ENCODE data around the gene EPB41L3.

EPB41L3 gene

DNA sequence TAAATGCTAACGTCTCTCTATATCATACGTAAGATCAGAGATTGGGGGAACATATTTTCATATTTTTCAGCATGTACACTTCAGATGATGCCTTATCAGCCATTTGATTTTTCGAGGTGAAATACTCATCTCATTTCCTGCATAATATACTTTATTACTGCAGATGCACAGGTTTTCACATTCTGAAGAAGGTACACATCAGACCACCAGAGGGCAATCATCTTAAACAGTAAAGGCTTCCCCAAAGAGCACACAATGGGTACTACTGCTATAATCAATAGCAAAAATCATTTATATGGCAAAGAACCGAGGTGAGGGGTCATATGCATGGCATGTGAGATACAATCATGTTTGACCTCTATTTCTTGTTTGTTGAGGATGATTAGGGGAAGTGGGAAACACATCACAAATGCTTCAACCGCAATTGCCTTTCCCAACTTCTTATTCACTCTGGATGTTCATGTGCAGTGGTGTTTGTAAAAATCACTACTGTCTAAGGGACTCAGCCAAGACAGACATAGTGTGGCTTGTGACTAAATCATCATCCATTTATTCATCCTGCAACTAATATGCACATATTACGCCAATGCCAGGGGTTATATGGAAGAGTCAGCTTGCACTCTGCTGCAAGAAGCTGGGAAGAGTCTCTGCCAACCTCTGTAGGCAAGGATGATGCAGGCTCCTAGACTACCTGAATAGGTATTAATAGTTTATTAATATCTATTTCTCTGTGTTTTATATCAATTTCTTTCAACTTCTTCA is 118.7 kb downstream of the EPB41L3 start:
- no peaks in the 10 kb centered on the region for H3K9me3 ChIP-seq (ENCODE audit: control insufficient read depth in 1 of 2, low read length in 2 of 2)
- H3K4me1 ChIP-seq (ENCODE audit: control insufficient read depth in 1 of 2, insufficient read depth in 2 of 2, low read length in 2 of 2), result no peaks in the 10 kb centered on the region
- H3K36me3 ChIP-seq (ENCODE audit: control insufficient read depth in 1 of 2, insufficient read depth in 2 of 2, low read length in 2 of 2), result peaks cover 3 to 9% of the 10 kb centered on the region in 2 donors
- no peak overlapping the region for H3K4me3 ChIP-seq (ENCODE audit: low read depth in 1 of 2, low read length in 2 of 2)
- no peak overlapping the region for H3K27ac ChIP-seq (ENCODE audit: low read length)
- no peaks in the 10 kb centered on the region for H3K27me3 ChIP-seq (ENCODE audit: low read depth, low read length)

DNA sequence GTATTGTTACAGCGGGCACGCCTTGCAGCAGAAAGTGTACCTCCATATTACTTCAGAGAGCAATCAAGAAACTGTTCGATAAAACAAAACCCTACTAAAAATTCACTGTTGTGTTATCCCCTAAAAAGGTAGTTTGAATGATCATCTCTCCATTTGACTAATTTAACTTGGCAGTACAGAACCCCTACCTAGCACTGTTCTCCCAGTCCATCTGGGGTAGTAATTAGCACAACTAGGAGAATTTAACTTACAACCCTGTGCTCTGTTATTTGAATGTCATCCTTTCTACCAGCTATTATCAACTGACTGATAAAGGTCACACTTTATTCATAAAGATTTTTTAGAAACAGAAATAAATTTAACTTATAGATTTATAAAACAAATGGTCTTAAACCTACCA is 121.2 kb downstream of the EPB41L3 start:
- Histone ChIP-seq H3K36me3 (ENCODE audit: control insufficient read depth in 1 of 2, insufficient read depth in 2 of 2, low read length in 2 of 2) (peaks cover 5 to 13% of the 10 kb centered on the region in 2 donors), H3K27ac (ENCODE audit: low read length) (no peak overlapping the region), H3K27me3 (ENCODE audit: low read depth, low read length) (no peaks in the 10 kb centered on the region), H3K9me3 (ENCODE audit: control insufficient read depth in 1 of 2, low read length in 2 of 2) (no peaks in the 10 kb centered on the region), H3K4me3 (ENCODE audit: low read depth in 1 of 2, low read length in 2 of 2) (no peak overlapping the region), H3K4me1 (ENCODE audit: control insufficient read depth in 1 of 2, insufficient read depth in 2 of 2, low read length in 2 of 2) (no peaks in the 10 kb centered on the region)

DNA sequence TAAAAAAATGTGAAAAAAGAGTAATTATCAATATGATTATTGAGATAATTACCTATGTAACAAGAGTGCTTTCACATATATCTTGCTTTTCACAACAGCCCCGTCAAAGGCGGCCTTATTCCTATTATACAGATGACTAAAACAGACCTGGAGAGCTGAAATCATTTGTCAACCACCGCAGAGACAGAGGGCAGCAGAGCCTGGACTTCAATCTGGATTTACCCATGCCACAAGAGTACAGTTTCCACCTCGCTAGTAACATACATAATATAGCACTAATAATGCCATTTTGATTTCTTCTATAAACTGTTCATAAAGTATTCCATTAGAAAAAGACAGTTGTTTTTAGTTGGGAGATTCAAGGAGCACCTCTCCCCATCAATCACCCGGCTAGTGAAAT is 121.8 kb downstream of the EPB41L3 start:
- Histone ChIP-seq H3K4me3 (ENCODE audit: low read depth in 1 of 2, low read length in 2 of 2) (no peak overlapping the region), H3K27me3 (ENCODE audit: low read depth, low read length) (no peaks in the 10 kb centered on the region), H3K36me3 (ENCODE audit: control insufficient read depth in 1 of 2, insufficient read depth in 2 of 2, low read length in 2 of 2) (peaks cover 5 to 13% of the 10 kb centered on the region in 2 donors), H3K4me1 (ENCODE audit: control insufficient read depth in 1 of 2, insufficient read depth in 2 of 2, low read length in 2 of 2) (no peaks in the 10 kb centered on the region), H3K9me3 (ENCODE audit: control insufficient read depth in 1 of 2, low read length in 2 of 2) (no peaks in the 10 kb centered on the region), H3K27ac (ENCODE audit: low read length) (no peak overlapping the region)

DNA sequence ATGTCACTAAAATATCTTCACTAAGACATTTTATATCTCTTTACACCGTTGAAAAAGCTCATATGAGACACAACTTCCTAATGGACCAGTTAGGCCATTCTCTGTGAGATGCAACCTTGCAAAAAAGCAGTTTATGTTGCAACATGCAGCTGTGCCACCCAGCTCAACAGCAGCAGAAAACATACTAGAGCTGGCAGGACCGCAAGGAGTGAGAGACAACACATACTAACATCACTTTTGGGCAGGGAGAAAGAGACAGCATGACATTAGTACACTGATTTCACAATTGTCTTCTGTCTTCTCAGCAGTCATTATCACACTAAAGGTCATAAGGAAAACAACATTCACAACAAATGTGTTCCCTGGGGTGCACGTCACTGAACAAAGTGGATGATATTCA is 122.9 kb downstream of the EPB41L3 start:
- Histone ChIP-seq H3K9me3 (ENCODE audit: control insufficient read depth in 1 of 2, low read length in 2 of 2) (no peaks in the 10 kb centered on the region), H3K36me3 (ENCODE audit: control insufficient read depth in 1 of 2, insufficient read depth in 2 of 2, low read length in 2 of 2) (peaks cover 5 to 14% of the 10 kb centered on the region in 2 donors), H3K4me3 (ENCODE audit: low read depth in 1 of 2, low read length in 2 of 2) (no peak overlapping the region), H3K4me1 (ENCODE audit: control insufficient read depth in 1 of 2, insufficient read depth in 2 of 2, low read length in 2 of 2) (no peaks in the 10 kb centered on the region), H3K27me3 (ENCODE audit: low read depth, low read length) (no peaks in the 10 kb centered on the region), H3K27ac (ENCODE audit: low read length) (no peak overlapping the region)

DNA sequence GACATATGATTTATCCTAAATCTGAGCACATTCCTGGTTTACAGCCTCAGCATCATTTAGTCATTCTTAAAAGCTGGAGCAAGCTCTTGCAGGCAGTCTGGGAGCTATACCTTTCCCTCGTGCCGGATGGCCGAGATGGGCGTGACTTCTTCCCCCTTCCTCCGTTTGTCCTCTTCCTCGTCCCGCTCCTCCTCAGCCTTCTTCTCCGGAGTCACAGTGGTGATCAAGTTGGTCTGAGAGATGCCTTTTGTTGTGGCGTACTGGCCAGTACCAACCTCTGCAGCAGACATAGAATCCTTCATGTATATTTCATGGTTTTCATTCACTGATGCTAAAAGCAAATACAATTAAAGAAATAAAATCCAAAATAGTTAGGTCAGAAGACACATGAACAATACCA is 124.2 kb downstream of the EPB41L3 start:
- Histone ChIP-seq H3K9me3 (ENCODE audit: control insufficient read depth in 1 of 2, low read length in 2 of 2) (no peaks in the 10 kb centered on the region), H3K36me3 (ENCODE audit: control insufficient read depth in 1 of 2, insufficient read depth in 2 of 2, low read length in 2 of 2) (peaks cover 5 to 25% of the 10 kb centered on the region in 2 donors), H3K4me3 (ENCODE audit: low read depth in 1 of 2, low read length in 2 of 2) (no peak overlapping the region), H3K27me3 (ENCODE audit: low read depth, low read length) (no peaks in the 10 kb centered on the region), H3K27ac (ENCODE audit: low read length) (no peak overlapping the region), H3K4me1 (ENCODE audit: control insufficient read depth in 1 of 2, insufficient read depth in 2 of 2, low read length in 2 of 2) (peaks cover 0 to 2% of the 10 kb centered on the region in 2 donors)

DNA sequence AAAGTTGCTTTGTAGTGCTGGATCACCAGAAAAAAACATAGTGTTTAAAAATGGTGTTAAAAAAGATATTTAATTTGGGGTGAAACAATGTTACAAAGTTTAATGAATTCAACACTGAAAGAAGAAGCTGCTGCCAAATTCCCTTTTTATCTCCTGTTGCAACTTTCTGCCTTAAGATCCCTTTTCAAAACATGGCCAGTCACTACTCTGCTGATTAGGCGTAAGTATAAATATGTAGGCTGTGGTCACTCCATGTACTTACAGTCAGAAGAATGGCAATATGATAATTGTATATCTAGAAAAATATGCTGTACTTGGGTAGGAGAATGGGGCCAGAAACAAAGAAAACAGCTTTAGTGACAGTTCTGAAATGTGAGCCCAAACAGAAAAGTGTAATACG is 124.8 kb downstream of the EPB41L3 start:
- peaks cover 5 to 25% of the 10 kb centered on the region in 2 donors for H3K36me3 ChIP-seq (ENCODE audit: control insufficient read depth in 1 of 2, insufficient read depth in 2 of 2, low read length in 2 of 2)
- H3K27ac ChIP-seq (ENCODE audit: low read length), result no peak overlapping the region
- H3K4me3 ChIP-seq (ENCODE audit: low read depth in 1 of 2, low read length in 2 of 2), result no peak overlapping the region
- no peaks in the 10 kb centered on the region for H3K27me3 ChIP-seq (ENCODE audit: low read depth, low read length)
- no peaks in the 10 kb centered on the region for H3K9me3 ChIP-seq (ENCODE audit: control insufficient read depth in 1 of 2, low read length in 2 of 2)
- H3K4me1 ChIP-seq (ENCODE audit: control insufficient read depth in 1 of 2, insufficient read depth in 2 of 2, low read length in 2 of 2), result peaks cover 0 to 5% of the 10 kb centered on the region in 2 donors

DNA sequence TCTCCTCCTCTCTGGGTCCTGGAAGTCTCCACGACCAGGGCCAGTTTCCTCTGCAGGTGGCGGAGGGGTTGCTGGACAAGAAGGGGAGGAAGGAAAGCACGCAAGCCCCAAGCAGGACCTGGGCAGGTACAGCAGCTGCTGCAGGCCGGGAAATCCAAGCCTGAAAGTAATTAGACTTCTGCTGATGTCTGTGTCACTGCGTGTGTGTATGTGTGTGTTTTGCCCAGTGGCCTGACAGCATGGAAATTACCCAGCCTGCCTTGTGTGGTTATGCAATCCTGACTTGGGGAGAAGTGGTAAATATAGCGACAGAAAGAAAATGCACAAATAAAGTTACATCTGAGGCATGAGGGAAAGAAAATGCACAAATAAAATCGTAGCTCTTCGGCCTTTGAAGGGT is 126.5 kb downstream of the EPB41L3 start:
- H3K36me3 ChIP-seq (ENCODE audit: control insufficient read depth in 1 of 2, insufficient read depth in 2 of 2, low read length in 2 of 2), result peaks cover 3 to 16% of the 10 kb centered on the region in 2 donors
- no peaks in the 10 kb centered on the region for H3K9me3 ChIP-seq (ENCODE audit: control insufficient read depth in 1 of 2, low read length in 2 of 2)
- no peak overlapping the region for H3K27ac ChIP-seq (ENCODE audit: low read length)
- peaks cover 0 to 5% of the 10 kb centered on the region in 2 donors for H3K4me1 ChIP-seq (ENCODE audit: control insufficient read depth in 1 of 2, insufficient read depth in 2 of 2, low read length in 2 of 2)
- H3K4me3 ChIP-seq (ENCODE audit: low read depth in 1 of 2, low read length in 2 of 2), result no peak overlapping the region
- no peaks in the 10 kb centered on the region for H3K27me3 ChIP-seq (ENCODE audit: low read depth, low read length)

DNA sequence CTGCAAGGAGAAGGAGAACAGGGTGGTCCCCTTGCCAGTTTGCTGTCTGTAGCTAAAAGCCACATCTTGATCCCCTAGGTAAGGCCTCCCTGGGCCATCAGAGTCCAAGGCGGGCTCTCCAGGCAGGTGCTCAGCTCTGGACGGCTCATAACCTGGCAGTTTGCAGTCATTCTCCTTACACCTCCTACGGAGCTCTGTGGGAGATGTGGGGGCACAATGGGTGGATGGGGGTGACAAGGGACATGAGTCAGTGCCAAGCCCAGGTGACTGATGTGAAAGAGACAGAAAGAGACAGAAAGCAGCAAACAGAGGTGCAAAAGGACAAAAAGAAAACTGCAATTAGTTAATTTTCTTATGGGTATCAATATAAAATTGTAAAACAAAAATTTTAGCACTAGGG is 127.7 kb downstream of the EPB41L3 start:
- Histone ChIP-seq H3K9me3 (ENCODE audit: control insufficient read depth in 1 of 2, low read length in 2 of 2) (no peaks in the 10 kb centered on the region), H3K4me1 (ENCODE audit: control insufficient read depth in 1 of 2, insufficient read depth in 2 of 2, low read length in 2 of 2) (peaks cover 0 to 5% of the 10 kb centered on the region in 2 donors), H3K27me3 (ENCODE audit: low read depth, low read length) (no peaks in the 10 kb centered on the region), H3K36me3 (ENCODE audit: control insufficient read depth in 1 of 2, insufficient read depth in 2 of 2, low read length in 2 of 2) (peaks cover 3 to 16% of the 10 kb centered on the region in 2 donors), H3K4me3 (ENCODE audit: low read depth in 1 of 2, low read length in 2 of 2) (no peak overlapping the region), H3K27ac (ENCODE audit: low read length) (no peak overlapping the region)

DNA sequence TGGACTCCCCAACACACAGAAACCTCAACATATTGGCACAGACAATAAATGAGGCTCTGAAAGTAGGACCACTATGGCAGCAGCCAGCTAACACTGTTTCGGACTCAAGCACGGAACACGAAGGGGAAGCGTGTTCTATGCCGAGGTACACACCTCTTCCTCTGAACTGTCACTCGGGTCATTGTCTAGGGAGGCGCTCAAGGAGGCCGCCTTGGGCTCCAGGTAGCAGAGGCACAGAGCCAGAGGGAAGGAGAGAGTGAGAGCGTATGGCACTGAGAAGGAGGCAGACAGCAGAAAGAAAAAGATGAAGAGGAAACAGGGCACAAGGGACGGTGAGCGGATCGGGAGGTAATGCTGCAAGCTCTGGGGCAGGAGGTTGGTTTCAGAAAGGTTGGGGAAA is 128.1 kb downstream of the EPB41L3 start:
- no peaks in the 10 kb centered on the region for H3K27me3 ChIP-seq (ENCODE audit: low read depth, low read length)
- H3K36me3 ChIP-seq (ENCODE audit: control insufficient read depth in 1 of 2, insufficient read depth in 2 of 2, low read length in 2 of 2), result peaks cover 3 to 16% of the 10 kb centered on the region in 2 donors
- no peaks in the 10 kb centered on the region for H3K9me3 ChIP-seq (ENCODE audit: control insufficient read depth in 1 of 2, low read length in 2 of 2)
- no peak overlapping the region for H3K27ac ChIP-seq (ENCODE audit: low read length)
- H3K4me3 ChIP-seq (ENCODE audit: low read depth in 1 of 2, low read length in 2 of 2), result no peak overlapping the region
- peaks cover 0 to 5% of the 10 kb centered on the region in 2 donors for H3K4me1 ChIP-seq (ENCODE audit: control insufficient read depth in 1 of 2, insufficient read depth in 2 of 2, low read length in 2 of 2)

DNA sequence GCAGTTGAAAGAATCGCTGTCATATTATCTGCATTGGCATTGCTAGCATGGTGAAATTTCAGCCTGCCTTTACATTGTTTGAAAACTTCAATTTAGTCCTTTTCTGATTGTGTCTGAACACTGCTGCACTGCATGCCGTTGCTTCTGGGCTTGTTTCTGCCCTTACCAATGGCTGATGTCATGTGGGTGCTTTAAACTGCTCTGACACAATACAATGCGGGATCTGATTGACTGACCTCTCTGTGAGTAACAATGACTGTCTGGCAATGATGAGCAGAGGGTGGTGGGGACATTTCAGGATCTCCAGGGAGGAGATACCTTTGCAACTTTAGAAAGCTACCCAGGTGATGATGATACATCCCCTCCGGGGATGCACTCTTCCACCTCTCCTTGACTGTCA is 128.8 kb downstream of the EPB41L3 start:
- H3K4me1 ChIP-seq (ENCODE audit: control insufficient read depth in 1 of 2, insufficient read depth in 2 of 2, low read length in 2 of 2), result peaks cover 0 to 5% of the 10 kb centered on the region in 2 donors
- no peaks in the 10 kb centered on the region for H3K27me3 ChIP-seq (ENCODE audit: low read depth, low read length)
- H3K36me3 ChIP-seq (ENCODE audit: control insufficient read depth in 1 of 2, insufficient read depth in 2 of 2, low read length in 2 of 2), result peaks cover 3 to 16% of the 10 kb centered on the region in 2 donors
- H3K9me3 ChIP-seq (ENCODE audit: control insufficient read depth in 1 of 2, low read length in 2 of 2), result no peaks in the 10 kb centered on the region
- H3K4me3 ChIP-seq (ENCODE audit: low read depth in 1 of 2, low read length in 2 of 2), result no peak overlapping the region
- H3K27ac ChIP-seq (ENCODE audit: low read length), result no peak overlapping the region

DNA sequence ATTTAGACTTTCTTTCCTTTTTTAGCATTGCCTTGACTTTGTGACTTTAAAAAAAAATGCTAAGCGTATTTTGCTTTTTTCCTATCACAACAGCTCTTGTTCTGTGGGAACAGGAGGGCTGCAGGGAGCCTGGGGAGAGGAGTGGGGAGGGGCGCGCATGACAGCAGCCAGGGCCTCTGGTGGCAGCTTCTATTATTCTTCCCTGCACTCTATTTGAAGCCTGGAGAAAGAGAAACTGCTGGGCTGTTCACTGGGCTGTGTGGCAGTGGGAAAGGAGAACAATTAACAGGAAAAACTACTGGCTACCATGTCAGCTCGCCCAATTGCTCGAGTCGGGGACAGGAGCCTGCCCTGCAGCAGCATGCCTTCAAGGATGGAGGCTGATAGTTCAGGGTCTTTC is 129.3 kb downstream of the EPB41L3 start:
- no peaks in the 10 kb centered on the region for H3K9me3 ChIP-seq (ENCODE audit: control insufficient read depth in 1 of 2, low read length in 2 of 2)
- H3K4me3 ChIP-seq (ENCODE audit: low read depth in 1 of 2, low read length in 2 of 2), result no peak overlapping the region
- no peak overlapping the region for H3K27ac ChIP-seq (ENCODE audit: low read length)
- H3K27me3 ChIP-seq (ENCODE audit: low read depth, low read length), result no peaks in the 10 kb centered on the region
- H3K36me3 ChIP-seq (ENCODE audit: control insufficient read depth in 1 of 2, insufficient read depth in 2 of 2, low read length in 2 of 2), result peaks cover 1 to 14% of the 10 kb centered on the region in 2 donors
- H3K4me1 ChIP-seq (ENCODE audit: control insufficient read depth in 1 of 2, insufficient read depth in 2 of 2, low read length in 2 of 2), result peaks cover 0 to 5% of the 10 kb centered on the region in 2 donors

DNA sequence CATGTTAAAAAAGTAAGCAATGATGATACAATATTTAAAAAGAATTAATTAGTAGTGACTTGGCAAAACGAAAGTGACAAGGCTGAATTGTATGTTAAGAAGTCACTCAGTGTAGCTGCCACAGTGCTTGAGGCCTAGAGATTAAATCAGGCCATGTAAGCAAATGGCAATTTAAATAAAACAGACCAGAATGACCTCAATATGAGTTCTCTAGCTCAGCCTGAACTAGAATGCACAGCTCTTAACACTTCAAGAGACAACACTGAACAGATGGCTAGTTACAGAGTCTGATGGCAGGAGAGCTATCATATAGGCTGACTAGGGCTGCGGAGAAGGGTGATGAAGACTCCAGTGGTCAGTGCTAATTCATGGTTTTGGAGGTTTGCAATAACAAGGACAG is 130.3 kb downstream of the EPB41L3 start:
- no peak overlapping the region for H3K4me3 ChIP-seq (ENCODE audit: low read depth in 1 of 2, low read length in 2 of 2)
- H3K36me3 ChIP-seq (ENCODE audit: control insufficient read depth in 1 of 2, insufficient read depth in 2 of 2, low read length in 2 of 2), result peaks cover 0 to 12% of the 10 kb centered on the region in 2 donors
- no peak overlapping the region for H3K27ac ChIP-seq (ENCODE audit: low read length)
- no peaks in the 10 kb centered on the region for H3K9me3 ChIP-seq (ENCODE audit: control insufficient read depth in 1 of 2, low read length in 2 of 2)
- peaks cover 0 to 5% of the 10 kb centered on the region in 2 donors for H3K4me1 ChIP-seq (ENCODE audit: control insufficient read depth in 1 of 2, insufficient read depth in 2 of 2, low read length in 2 of 2)
- H3K27me3 ChIP-seq (ENCODE audit: low read depth, low read length), result no peaks in the 10 kb centered on the region
